ENCODE data around the gene BABAM2.
"Not testable (repeated sequence)": the region's sequence is repeated elsewhere in the genome, so short reads cannot be mapped to it uniquely, and the experiment has no call there.

Gene BABAM2

GRCh38 chr2:27988718-27989117 is 98.2 kb downstream of the BABAM2 start:
- DNase-seq: no peak

- DNase-seq: no peak
Observed at GRCh38 chr2:27989149-27989548, 98.6 kb downstream of the BABAM2 start.

GRCh38 chr2:27990030-27990590 is 99.6 kb downstream of the BABAM2 start:
- no peak for DNase-seq

- no peak for DNase-seq
Observed at GRCh38 chr2:27991146-27991545, 100.6 kb downstream of the BABAM2 start.

- DNase-seq: no peak
Observed at GRCh38 chr2:27992787-27993401, 102.4 kb downstream of the BABAM2 start.

- DNase-seq: no peak
Observed at GRCh38 chr2:27993402-27993787, 102.9 kb downstream of the BABAM2 start.

GRCh38 chr2:27993950-27994728 is 103.6 kb downstream of the BABAM2 start:
- no peak for DNase-seq

GRCh38 chr2:27996156-27996922 is 105.8 kb downstream of the BABAM2 start:
- no peak for DNase-seq

- DNase-seq: no peak
Observed at GRCh38 chr2:28000287-28000686, 109.8 kb downstream of the BABAM2 start.

- no peak for DNase-seq
Observed at GRCh38 chr2:28002181-28002580, 111.7 kb downstream of the BABAM2 start.

- DNase-seq: peak in 1 of 2 experiments; percentile 17
Observed at GRCh38 chr2:28004086-28004485, 113.6 kb downstream of the BABAM2 start.

GRCh38 chr2:28009732-28010131 is 119.2 kb downstream of the BABAM2 start:
- DNase-seq: no peak

GRCh38 chr2:28011322-28011737 is 120.8 kb downstream of the BABAM2 start:
- no peak for DNase-seq

- DNase-seq: not testable (repeated sequence)
Observed at GRCh38 chr2:28018474-28018873, 127.9 kb downstream of the BABAM2 start.

- DNase-seq: not testable (repeated sequence)
Observed at GRCh38 chr2:28019521-28019920, 129.0 kb downstream of the BABAM2 start.

- no peak for DNase-seq
Observed at GRCh38 chr2:28021898-28022297, 131.4 kb downstream of the BABAM2 start.

- no peak for DNase-seq
Observed at GRCh38 chr2:28025123-28025522, 134.6 kb downstream of the BABAM2 start.

GRCh38 chr2:28026230-28026629 is 135.7 kb downstream of the BABAM2 start:
- not testable (repeated sequence) for DNase-seq

GRCh38 chr2:28028025-28028424 is 137.5 kb downstream of the BABAM2 start:
- DNase-seq: no peak

GRCh38 chr2:28030600-28030999 is 140.1 kb downstream of the BABAM2 start:
- no peak for DNase-seq

- no peak for DNase-seq
Observed at GRCh38 chr2:28032816-28033215, 142.3 kb downstream of the BABAM2 start.

GRCh38 chr2:28034696-28035095 is 144.2 kb downstream of the BABAM2 start:
- no peak for DNase-seq

- no peak for DNase-seq
Observed at GRCh38 chr2:28035163-28035690, 144.7 kb downstream of the BABAM2 start.

Measured in activated CD4-positive, alpha-beta T cell treated with anti-CD3 and anti-CD28 coated beads, Interleukin-2, amount 50 U/mL, for 48 hours (primary cell).